Vagina (tissue), 2 donors: Measurements from ENCODE around the gene PDE10A.

Experiments
- CTCF ChIP-seq, 3 experiments: fragments of 450-650 bp in 2 of 3; fragments of 200-600 bp in 1 of 3; sonication (generic) in 1 of 3; IDR thresholded peaks; one replicate each; pipeline ENCODE4 v1.5.1; 2017 to 2019; ENCODE audit warnings: antibody characterized with exemption in 3 of 3, mild to moderate bottlenecking in 2 of 3, moderate library complexity in 2 of 3
- POLR2A ChIP-seq, 2 donors: fragments of 450-650 bp; IDR thresholded peaks; one replicate each; pipeline ENCODE4 v1.6.1; 2017; ENCODE audit warnings: antibody characterized with exemption in 2 of 2, mild to moderate bottlenecking in 2 of 2, moderate library complexity in 2 of 2
- POLR2AphosphoS5 ChIP-seq, 2 donors: sonication (generic); formaldehyde crosslinking; IDR thresholded peaks; one replicate each; pipeline ENCODE4 v1.9.0; 2017; ENCODE audit warnings: antibody characterized with exemption in 2 of 2, mild to moderate bottlenecking in 2 of 2, low read depth in 1 of 2; ENCODE audit not compliant: insufficient read depth in 1 of 2

- TF ChIP-seq POLR2A (IDR thresholded peaks at IDR 0.05): no peak
- TF ChIP-seq CTCF (IDR thresholded peaks at IDR 0.05): no peak
- TF ChIP-seq POLR2AphosphoS5 (IDR thresholded peaks at IDR 0.05; ENCODE audit: insufficient read depth in 1 of 2, low read depth in 1 of 2): no peak
These were observed 211.2 kb downstream of the PDE10A start for GRCh38 chr6:165451838-165452237.
